ENCODE data around the gene MOB4.
A peak's percentile ranks its signal among the peaks of the same experiment; 100 is the strongest.

MOB4 gene

DNA sequence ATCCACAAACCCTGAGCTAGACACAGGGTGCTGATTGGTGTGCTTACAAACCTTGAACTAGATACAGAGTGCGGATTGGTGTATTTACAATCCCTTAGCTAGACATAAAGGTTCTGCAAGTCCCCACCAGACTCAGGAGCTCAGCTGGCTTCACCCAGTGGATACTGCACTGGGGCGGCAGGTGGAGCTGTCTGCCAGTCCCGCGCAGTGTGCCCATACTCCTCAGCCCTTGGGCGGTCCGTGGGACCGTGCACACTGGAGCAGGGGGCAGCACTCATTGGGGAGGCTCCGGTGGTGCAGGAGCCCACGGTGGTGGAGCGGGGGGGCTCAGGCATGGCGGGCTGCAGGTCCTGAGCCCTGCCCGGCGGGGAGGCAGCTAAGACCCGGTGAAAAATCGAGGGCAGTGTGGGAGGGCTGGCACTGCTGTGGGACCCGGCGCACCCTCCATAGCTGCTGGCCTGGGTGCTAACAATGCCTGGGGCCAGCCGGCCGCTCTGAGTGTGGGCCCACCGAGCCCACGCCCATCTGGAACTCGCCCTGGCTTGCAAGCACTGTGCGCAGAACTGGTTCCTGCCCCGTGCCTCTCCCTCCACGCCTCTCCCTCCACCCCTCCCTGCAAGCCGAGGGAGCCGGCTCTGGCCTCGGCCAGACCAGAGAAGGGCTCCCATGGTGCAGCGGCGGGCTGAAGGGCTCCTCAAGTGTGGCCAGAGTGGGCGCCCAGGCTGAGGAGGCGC is 75.6 kb downstream of the MOB4 start:
- H3K4me3 ChIP-seq (ENCODE audit: low read depth, low read length): no peak overlapping the region
- TF ChIP-seq, protein P1, sequence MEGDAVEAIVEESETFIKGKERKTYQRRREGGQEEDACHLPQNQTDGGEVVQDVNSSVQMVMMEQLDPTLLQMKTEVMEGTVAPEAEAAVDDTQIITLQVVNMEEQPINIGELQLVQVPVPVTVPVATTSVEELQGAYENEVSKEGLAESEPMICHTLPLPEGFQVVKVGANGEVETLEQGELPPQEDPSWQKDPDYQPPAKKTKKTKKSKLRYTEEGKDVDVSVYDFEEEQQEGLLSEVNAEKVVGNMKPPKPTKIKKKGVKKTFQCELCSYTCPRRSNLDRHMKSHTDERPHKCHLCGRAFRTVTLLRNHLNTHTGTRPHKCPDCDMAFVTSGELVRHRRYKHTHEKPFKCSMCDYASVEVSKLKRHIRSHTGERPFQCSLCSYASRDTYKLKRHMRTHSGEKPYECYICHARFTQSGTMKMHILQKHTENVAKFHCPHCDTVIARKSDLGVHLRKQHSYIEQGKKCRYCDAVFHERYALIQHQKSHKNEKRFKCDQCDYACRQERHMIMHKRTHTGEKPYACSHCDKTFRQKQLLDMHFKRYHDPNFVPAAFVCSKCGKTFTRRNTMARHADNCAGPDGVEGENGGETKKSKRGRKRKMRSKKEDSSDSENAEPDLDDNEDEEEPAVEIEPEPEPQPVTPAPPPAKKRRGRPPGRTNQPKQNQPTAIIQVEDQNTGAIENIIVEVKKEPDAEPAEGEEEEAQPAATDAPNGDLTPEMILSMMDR (IDR thresholded peaks at IDR 0.05; ENCODE audit: borderline replicate concordance, insufficient read depth, low read depth, low read length): no peak

DNA sequence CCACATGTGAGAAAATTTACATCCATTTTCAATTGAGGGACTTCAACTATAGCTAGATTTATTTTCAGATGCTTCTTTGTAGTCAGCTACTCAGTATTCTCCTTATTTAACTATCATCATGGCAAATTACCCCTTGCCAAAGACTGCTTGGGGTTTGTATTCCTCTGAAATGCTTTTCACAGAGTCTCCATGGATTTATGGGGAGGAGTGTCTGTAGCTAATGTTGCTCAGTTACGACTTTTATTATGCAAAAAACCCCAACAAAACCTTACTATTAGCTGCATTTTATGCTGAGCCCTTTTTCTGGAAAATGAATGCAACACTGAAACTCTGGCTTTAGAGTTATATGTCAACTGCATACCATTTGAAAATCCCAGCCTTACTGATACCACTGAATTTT is 80.9 kb downstream of the MOB4 start:
- H3K4me3 ChIP-seq (ENCODE audit: low read depth, low read length): no peak overlapping the region
- TF ChIP-seq, protein P1 (IDR thresholded peaks at IDR 0.05; ENCODE audit: borderline replicate concordance, insufficient read depth, low read depth, low read length): no peak

DNA sequence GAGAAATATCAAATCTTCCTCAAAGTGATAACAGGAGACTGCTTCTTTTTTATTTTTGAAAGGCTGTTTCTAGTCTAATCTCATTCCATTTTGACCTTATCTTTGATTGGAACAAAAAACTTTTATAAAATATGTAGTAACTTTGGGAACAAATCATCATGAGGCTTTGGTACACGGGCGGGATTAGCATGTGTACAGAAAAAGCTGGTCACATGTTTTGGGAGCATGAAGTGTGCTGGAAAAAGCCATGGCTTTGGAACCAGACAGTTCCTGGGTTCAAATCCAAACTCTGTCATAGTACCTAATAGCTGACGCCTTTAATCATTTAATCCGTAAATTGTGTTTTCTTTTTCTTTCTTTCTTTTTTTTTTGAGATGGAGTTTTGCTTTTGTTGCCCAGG is 81.3 kb downstream of the MOB4 start:
- TF ChIP-seq, protein P1 (IDR thresholded peaks at IDR 0.05; ENCODE audit: borderline replicate concordance, insufficient read depth, low read depth, low read length): no peak
- no peak overlapping the region for H3K4me3 ChIP-seq (ENCODE audit: low read depth, low read length)

DNA sequence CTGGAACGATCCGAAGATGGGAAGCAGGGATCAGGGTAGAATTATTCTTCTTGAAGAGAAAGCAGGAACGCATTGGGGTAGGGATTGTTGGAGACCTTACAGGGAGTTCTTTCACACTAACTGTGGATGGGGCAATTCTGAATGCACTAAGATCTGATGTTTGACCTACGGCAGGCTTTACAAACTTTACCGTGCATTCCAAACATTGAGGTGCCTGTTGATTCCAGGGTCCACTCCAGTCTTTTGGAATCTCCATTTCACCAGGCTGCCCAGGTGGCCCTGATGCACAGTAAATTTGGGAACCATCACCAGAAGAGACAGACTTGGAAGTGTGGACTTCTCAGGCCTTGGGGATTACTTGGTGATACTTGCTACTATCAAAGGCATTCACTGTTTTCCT is 82.6 kb downstream of the MOB4 start:
- TF ChIP-seq, protein P1 (IDR thresholded peaks at IDR 0.05; ENCODE audit: borderline replicate concordance, insufficient read depth, low read depth, low read length): no peak
- no peak overlapping the region for H3K4me3 ChIP-seq (ENCODE audit: low read depth, low read length)

DNA sequence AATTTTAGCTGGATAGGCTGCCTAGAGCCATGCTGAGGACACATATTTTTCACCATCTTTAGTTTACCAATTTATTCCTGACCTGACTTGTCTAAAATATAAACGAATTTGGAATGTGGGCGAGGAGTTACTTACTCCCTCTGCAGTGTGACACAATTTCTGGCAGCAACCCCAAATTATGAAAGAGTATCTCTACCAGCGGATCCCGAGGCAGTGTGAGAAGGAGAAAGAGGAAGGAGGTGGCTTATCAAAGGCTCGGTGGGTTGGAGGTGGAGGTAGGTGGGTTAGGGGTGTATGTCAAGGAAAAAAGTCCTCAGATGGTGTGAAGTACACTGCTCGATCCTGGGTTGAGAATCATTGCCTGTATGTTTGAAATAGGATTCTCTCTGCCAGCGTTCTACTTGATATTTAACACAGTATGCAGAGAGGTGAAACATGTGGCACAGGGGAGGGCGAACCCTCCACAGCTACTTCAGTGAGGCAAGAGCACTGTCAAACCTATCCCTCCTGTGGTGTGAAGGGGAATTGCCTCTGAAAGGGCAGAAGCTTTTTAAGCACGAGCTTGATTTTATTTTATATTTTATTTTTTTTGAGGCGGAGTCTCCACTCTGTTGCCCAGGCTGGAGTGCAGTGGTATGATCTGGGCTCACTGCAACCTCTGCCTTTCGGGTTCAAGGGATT is 83.6 kb downstream of the MOB4 start:
- no peak overlapping the region for H3K4me3 ChIP-seq (ENCODE audit: low read depth, low read length)
- TF ChIP-seq, protein P1 (IDR thresholded peaks at IDR 0.05; ENCODE audit: borderline replicate concordance, insufficient read depth, low read depth, low read length): peak; percentile 45; the same call in 1 of the 2 replicates

DNA sequence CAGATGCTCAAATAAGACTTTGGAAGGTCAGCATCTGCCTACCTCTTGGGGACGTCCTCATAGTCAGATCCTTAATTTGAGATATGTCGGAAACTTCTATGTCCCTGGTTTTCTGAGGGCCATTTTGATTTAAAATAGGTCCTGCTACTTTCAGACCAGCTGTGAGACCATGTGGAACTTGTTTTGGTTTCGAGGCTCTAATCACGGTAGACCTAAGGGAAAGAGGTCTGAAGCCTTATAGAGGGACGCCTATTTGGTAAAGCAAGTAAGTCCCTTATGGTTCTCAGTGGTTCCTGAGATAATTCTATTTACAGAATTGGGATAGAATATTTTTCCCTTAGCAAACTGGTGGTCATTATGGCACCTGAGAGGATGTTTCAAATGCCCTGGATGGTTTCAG is 84.4 kb downstream of the MOB4 start:
- no peak overlapping the region for H3K4me3 ChIP-seq (ENCODE audit: low read depth, low read length)
- TF ChIP-seq, protein P1 (IDR thresholded peaks at IDR 0.05; ENCODE audit: borderline replicate concordance, insufficient read depth, low read depth, low read length): no peak

DNA sequence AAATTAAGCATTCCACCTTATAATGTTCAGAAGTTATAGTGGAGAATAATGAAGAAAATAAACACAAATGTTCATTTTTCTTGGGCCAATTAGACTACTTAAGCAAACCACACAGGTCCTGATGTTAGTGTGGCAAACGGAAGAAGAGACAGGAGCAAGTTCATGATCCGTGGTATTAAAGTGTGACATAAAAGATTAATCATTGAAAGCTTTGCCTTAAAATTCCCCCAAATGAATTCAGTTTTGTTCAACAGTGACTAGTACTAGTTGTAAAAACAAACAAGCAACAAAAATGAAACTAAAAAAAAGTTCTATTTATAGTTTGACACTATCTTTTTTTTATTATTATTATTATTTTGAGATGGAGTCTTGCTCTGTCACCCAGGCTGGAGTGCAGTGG is 85.9 kb downstream of the MOB4 start:
- TF ChIP-seq, protein P1 (IDR thresholded peaks at IDR 0.05; ENCODE audit: borderline replicate concordance, insufficient read depth, low read depth, low read length): no peak
- H3K4me3 ChIP-seq (ENCODE audit: low read depth, low read length): no peak overlapping the region
